CD4-positive, alpha-beta T cell treated with Interleukin-12 subunit alpha and Interleukin-12 subunit beta, for 1 hour (primary cell): ENCODE data around the gene POU6F1.

Source experiments
- DNase-seq: peaks from one replicate; pipeline ENCODE4 v3.0.0-alpha.2; 2020

The POU6F1 gene

GRCh38 chr12:51152953-51153352, 64.9 kb downstream of the POU6F1 start:
- DNase-seq: no peak

- DNase-seq: no peak
These were observed 67.1 kb downstream of the POU6F1 start for GRCh38 chr12:51150777-51151176.

- DNase-seq: no peak
These were observed 70.6 kb downstream of the POU6F1 start for GRCh38 chr12:51147309-51147708.

- DNase-seq: no peak
These were observed 78.5 kb downstream of the POU6F1 start for GRCh38 chr12:51139292-51139844.
